Mesothelial cell of epicardium (in vitro differentiated cells): ENCODE data around the gene BTNL9. TPM values are rescaled to one million over a fixed set of nuclear protein-coding genes. Genes with fewer than 3 reads are reported as not detected.

Source experiments
- DNase-seq, 2 experiments: peaks; one replicate each; pipeline ENCODE4 v3.0.0; 2021; ENCODE audit warnings: low spot score in 2 of 2; ENCODE audit not compliant: unreplicated experiment in 2 of 2
- H3K27ac Mint-ChIP-seq: 2 replicates; pipeline ENCODE4 v1.8.0; 2021; ENCODE audit warnings: mixed read lengths
- H3K27me3 Mint-ChIP-seq: 2 replicates; pipeline ENCODE4 v1.8.0; 2021; ENCODE audit warnings: low read depth, mixed read lengths
- H3K36me3 Mint-ChIP-seq: 2 replicates; pipeline ENCODE4 v1.8.0; 2021; ENCODE audit warnings: mixed read lengths
- H3K4me1 Mint-ChIP-seq: 2 replicates; pipeline ENCODE4 v1.8.0; 2021; ENCODE audit warnings: mixed read lengths
- H3K4me3 Mint-ChIP-seq: 2 replicates; pipeline ENCODE4 v1.8.0; 2021; ENCODE audit warnings: mild to moderate bottlenecking, moderate library complexity, mixed read lengths
- H3K9me3 Mint-ChIP-seq: 2 replicates; pipeline ENCODE4 v1.8.0; 2021; ENCODE audit warnings: mixed read lengths
- total RNA-seq: library from RNA; stranded (reverse); gene quantifications from 3 replicates; pipeline ENCODE4 v1.2.1, GENCODE V29; 2021
- TF ChIP-seq, protein P1 (sequence below): fragments of 200-600 bp; sonication (generic); IDR thresholded peaks from one replicate; pipeline ENCODE4 v1.5.0; 2021; ENCODE audit warnings: antibody characterized with exemption; ENCODE audit not compliant: unreplicated experiment

Gene BTNL9
- total RNA-seq, 1 donor from 2014 or later: 0.18 TPM

DNA sequence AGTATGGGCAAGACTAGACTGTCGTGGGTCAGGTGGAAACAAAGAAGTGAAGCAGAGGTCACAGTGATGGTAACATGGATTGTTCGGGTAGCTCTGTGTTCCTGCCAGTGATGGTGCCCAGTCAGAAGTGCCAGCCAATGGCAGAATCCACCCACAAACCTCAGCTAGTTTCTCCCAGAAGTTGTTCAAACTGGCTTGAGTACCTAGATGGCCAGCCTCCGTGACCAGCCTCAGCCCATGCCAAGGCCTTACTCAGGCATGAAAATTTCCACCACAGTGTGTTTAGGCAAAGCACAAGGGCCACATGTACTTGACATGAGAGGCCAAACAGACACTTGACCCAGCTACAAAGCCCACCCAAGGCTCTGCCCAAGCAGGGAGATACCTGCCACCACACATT, 19.4 kb upstream of the BTNL9 start:
- no peak for DNase-seq
- TF ChIP-seq, protein P1, sequence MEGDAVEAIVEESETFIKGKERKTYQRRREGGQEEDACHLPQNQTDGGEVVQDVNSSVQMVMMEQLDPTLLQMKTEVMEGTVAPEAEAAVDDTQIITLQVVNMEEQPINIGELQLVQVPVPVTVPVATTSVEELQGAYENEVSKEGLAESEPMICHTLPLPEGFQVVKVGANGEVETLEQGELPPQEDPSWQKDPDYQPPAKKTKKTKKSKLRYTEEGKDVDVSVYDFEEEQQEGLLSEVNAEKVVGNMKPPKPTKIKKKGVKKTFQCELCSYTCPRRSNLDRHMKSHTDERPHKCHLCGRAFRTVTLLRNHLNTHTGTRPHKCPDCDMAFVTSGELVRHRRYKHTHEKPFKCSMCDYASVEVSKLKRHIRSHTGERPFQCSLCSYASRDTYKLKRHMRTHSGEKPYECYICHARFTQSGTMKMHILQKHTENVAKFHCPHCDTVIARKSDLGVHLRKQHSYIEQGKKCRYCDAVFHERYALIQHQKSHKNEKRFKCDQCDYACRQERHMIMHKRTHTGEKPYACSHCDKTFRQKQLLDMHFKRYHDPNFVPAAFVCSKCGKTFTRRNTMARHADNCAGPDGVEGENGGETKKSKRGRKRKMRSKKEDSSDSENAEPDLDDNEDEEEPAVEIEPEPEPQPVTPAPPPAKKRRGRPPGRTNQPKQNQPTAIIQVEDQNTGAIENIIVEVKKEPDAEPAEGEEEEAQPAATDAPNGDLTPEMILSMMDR: no peak
- Mint-ChIP-seq H3K27ac (no peak overlapping the region), H3K4me3 (no peak overlapping the region), H3K36me3 (no peaks in the 10 kb centered on the region), H3K27me3 (peaks cover 38% of the 10 kb centered on the region), H3K9me3 (peaks cover 13% of the 10 kb centered on the region), H3K4me1 (no peaks in the 10 kb centered on the region)

DNA sequence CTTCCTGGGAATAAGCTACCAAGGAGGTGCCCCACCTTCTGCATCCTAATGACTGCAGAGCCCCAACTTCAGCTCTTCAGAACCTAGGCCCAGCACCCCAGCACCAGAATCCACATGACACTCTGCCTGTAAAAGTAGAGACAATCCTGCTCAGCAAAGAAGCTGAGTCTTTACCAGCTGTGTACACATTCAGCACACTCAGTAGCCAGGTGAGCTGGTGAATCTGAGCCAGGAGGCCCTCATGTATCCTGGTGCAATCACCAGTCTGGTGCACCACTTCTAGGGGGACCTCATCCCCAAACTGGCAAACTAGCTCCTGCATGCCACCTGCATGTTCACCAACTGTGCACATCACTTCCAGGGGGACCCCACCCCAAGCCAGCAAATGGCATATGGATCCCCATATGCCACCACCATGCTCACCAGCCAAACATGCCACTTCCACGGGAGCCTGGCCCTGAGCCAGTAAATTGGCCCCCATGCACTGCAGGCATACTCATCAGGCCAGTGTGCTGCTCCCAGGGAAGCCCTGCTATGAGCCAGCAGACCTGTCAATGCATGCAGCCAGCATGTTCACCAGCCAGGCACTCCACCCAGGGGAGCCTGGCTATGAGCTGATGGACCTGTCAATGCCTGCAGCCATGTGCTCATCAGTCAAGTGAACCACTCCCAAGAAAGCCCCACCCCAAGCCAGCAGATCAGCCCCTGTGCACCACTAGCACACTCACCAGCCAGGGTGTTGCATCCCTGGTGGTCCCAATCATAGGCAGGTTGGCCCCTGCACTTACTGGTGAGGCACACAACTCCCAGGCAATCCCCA, 15.6 kb upstream of the BTNL9 start:
- peaks cover 13% of the 10 kb centered on the region for H3K9me3 Mint-ChIP-seq
- no peak overlapping the region for H3K4me3 Mint-ChIP-seq
- H3K27me3 Mint-ChIP-seq: peaks cover 50% of the 10 kb centered on the region
- no peak overlapping the region for H3K27ac Mint-ChIP-seq
- DNase-seq: no peak
- no peaks in the 10 kb centered on the region for H3K36me3 Mint-ChIP-seq
- peaks cover 2% of the 10 kb centered on the region for H3K4me1 Mint-ChIP-seq
- TF ChIP-seq, protein P1: no peak

DNA sequence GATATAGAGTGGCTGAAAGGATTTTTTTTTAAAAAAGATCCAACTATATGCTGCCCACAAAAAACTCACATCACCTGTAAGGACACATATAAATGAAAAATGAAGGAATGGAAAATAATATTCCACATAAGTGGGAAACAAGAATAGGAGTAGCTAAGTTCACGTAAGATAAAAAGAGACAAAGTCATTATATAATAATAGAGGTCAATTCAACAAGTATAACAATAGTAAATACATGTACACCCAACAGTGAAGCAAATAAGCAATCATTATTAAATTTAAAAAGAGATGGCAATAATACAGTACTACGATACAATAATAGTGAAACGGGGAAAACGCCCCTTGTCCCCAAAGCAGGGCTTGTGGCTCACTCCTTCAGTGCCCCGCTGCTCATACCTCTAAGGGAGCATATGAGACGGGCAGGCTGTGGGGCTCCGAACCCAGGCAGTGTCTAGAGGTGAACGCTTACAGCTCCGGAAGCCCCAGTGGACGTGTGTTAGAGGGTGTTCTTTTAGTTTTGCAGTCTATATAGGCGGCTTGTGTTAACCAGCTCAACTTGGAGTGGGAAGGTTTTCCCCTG, 12.5 kb upstream of the BTNL9 start:
- TF ChIP-seq, protein P1: no peak
- Mint-ChIP-seq H3K27me3 (peaks cover 68% of the 10 kb centered on the region), H3K4me1 (peaks cover 2% of the 10 kb centered on the region), H3K9me3 (peaks cover 10% of the 10 kb centered on the region), H3K4me3 (peak overlapping the region; percentile 56), H3K36me3 (no peaks in the 10 kb centered on the region), H3K27ac (no peak overlapping the region)
- DNase-seq: no peak

DNA sequence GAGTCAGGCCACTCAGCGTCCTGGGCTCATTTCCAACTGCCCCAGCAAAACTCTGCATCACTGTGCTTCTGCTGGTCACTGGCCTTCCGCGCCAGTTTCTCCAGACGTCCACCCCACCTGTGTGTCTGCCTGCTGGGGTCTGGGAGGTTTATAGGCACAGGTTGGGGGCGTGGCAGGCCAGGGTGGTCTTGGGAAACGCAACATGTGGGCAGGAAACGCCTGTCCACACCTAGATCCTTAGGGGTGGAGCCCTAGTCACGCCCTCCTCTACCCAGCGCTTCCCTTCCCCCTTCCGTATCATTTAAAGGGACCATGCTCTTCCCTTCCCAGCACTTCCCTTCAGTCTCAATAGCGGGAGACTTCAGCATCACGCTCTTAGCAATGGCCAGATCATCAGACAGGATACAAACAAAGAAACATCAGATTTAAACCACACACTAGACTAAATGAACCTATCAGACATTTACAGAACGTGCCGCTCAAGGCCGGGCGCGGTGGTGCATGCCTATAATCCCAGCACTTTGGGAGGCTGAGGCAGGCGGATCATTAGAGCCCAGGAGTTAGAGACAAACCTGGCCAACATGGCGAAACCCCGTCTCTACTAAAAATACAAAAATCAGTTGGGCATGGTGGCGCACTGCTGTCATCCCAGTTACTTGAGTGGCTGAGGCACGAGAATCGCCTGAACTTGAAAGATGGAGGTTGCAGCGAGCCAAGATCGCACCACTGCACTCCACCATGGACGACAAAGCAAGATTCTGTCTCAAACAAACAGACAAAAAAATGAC, 11.8 kb upstream of the BTNL9 start:
- Mint-ChIP-seq H3K27ac (no peak overlapping the region), H3K9me3 (peaks cover 4% of the 10 kb centered on the region), H3K27me3 (peaks cover 70% of the 10 kb centered on the region), H3K4me1 (peaks cover 2% of the 10 kb centered on the region), H3K4me3 (peak overlapping the region; percentile 56), H3K36me3 (no peaks in the 10 kb centered on the region)
- no peak for DNase-seq
- TF ChIP-seq, protein P1: no peak

DNA sequence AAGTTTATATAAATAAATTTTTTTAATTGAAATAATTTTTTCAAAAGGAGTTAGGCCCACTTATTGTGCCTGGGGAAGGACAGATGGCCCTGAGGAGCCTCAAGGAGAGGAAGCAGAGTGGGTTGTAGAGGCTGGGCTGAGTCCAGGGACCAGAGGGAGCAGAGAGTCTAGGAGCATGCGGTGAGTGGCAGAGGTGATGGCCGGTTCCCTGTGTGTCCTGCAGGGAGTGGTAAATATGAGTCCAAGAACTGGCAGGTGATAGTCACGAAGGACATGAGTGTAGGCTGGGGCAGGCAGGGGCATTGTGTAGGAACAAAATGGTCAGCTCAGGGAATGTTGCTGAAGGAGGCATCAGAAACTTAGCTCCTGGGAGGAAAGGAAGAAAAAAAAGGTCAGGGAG, 8.3 kb upstream of the BTNL9 start:
- Mint-ChIP-seq H3K4me3 (no peak overlapping the region), H3K27ac (no peak overlapping the region), H3K36me3 (no peaks in the 10 kb centered on the region), H3K9me3 (peaks cover 4% of the 10 kb centered on the region), H3K4me1 (peaks cover 2% of the 10 kb centered on the region), H3K27me3 (peaks cover 72% of the 10 kb centered on the region)
- peak in 1 of 2 experiments; percentile 30 for DNase-seq
- TF ChIP-seq, protein P1: no peak
